Measurements from ENCODE around the gene UBXN7. TPM values are rescaled to one million over a fixed set of nuclear protein-coding genes. Genes with fewer than 3 reads are reported as not detected.

The UBXN7 gene
- total and polyA plus RNA-seq, 2 of the 8 experiments (the other 6 are each of a cell fraction or from before 2014, with no cell fraction given): 18.5 to 109 TPM

DNA sequence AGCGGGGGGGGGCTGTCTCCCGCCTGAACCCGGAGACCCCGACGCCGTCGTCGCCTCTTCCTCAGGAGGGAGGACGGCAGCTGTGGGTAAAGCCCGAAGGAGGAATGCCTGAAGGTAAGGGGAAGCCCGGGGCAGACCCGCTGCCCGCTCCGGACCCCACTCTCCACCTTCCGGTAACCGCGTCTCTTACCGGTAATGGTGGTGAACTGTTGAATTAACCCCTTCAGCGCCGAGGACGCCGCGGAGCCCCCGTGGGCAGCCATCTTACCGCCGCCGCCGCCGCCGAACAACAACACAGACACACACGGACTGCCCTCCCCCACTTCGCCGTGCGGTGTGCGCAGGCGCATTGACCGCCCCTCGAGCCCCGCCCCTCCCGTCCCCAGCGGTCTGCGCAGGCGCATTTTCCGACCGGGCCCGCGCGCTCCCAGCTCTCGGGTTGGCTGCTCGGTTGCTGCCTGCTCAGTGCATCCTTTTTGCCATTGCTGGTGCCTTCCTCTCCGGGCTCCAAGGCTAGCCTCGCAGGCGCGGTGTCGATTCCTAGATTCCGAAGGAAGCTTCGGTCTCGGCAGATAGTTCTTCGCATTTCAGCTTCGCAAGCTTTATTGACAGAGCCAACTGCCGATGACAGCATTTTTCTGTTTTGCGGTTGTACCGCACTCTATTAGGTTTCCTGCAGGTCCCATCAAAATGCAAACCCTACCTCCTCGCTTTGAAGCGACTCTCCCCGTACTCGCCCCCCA lies at the start of gene UBXN7 (continued):
- TF ChIP-seq SUZ12 (IDR thresholded peaks at IDR 0.05; ENCODE audit: low read length) (no peak), CHD2 (IDR thresholded peaks at IDR 0.05; ENCODE audit: low read length) (0 out of 2 replicates have a peak, but pooled peaks have one; percentile 10), TBP (IDR thresholded peaks at IDR 0.05; ENCODE audit: low read depth, low read length) (peak; percentile 76), RNF2 (IDR thresholded peaks at IDR 0.05; ENCODE audit: borderline replicate concordance, low read depth, low read length, missing control alignments, poor library complexity, severe bottlenecking) (no peak), POLR2AphosphoS5 (IDR thresholded peaks at IDR 0.05; ENCODE audit: low read depth, low read length) (peak; percentile 75), SRF (IDR thresholded peaks at IDR 0.05; ENCODE audit: low read depth, low read length) (no peak), CHD7 (IDR thresholded peaks at IDR 0.05; ENCODE audit: insufficient replicate concordance, low read length) (no peak), SP4 (IDR thresholded peaks at IDR 0.05; ENCODE audit: low read length) (no peak), POU5F1 (IDR thresholded peaks at IDR 0.05; ENCODE audit: low read depth, low read length) (no peak), ATF3 (IDR thresholded peaks at IDR 0.05; ENCODE audit: insufficient read depth, low read depth, low read length) (no peak)

Data from H1 (cell line).